Upper lobe of left lung (tissue), 4 donors: ENCODE data around the gene SDS.

ENCODE experiments used
- CTCF ChIP-seq, 6 experiments: fragments of 450-650 bp in 4 of 6; fragments of 200-600 bp in 2 of 6; sonication (generic) in 2 of 6; IDR thresholded peaks; one replicate each; pipeline ENCODE4 v1.5.1; 2016 to 2019; ENCODE audit warnings: antibody characterized with exemption in 6 of 6
- POLR2A ChIP-seq, 4 donors: fragments of 450-650 bp; IDR thresholded peaks; one replicate each; pipeline ENCODE4 v1.5.1; 2016 to 2017; ENCODE audit warnings: antibody characterized with exemption in 4 of 4, mild to moderate bottlenecking in 2 of 4

GRCh38 chr12:113373969-113374368 is 29.7 kb downstream of the SDS start:
- no peak for TF ChIP-seq CTCF (IDR thresholded peaks at IDR 0.05)
- no peak for TF ChIP-seq POLR2A (IDR thresholded peaks at IDR 0.05)
